Gastroesophageal sphincter (tissue), 4 donors: ENCODE data around the gene KIAA1217. TPM values are rescaled to one million over a fixed set of nuclear protein-coding genes. Genes with fewer than 3 reads are reported as not detected.

ENCODE experiments used
- ATAC-seq: fragments of 150-250 bp; one replicate; pipeline ENCODE4 v1.9.1; 2016; ENCODE audit warnings: mild to moderate bottlenecking, moderate library complexity
- H3K27ac ChIP-seq, 4 donors: fragments of 200-600 bp; sonication (generic) in 3 of 4; 1 replicate in 3 of 4; 2 replicates in 1 of 4; pipeline ENCODE4 v1.5.1; 2016 to 2019
- H3K27me3 ChIP-seq: fragments of 200-600 bp; sonication (generic); one replicate; pipeline ENCODE4 v1.5.1; 2019
- H3K36me3 ChIP-seq, 2 donors: fragments of 200-600 bp; sonication (generic); one replicate each; pipeline ENCODE4 v1.5.1; 2019; ENCODE audit warnings: control low read depth in 1 of 2
- H3K4me1 ChIP-seq, 3 donors: fragments of 200-600 bp; sonication (generic); 1 replicate in 2 of 3; 2 replicates in 1 of 3; pipeline ENCODE4 v1.5.1; 2016 to 2019; ENCODE audit warnings: control low read depth in 2 of 3
- H3K4me3 ChIP-seq, 2 donors: fragments of 200-600 bp; sonication (generic); one replicate each; pipeline ENCODE4 v1.5.1; 2019; ENCODE audit warnings: mild to moderate bottlenecking in 1 of 2, moderate library complexity in 1 of 2
- H3K9me3 ChIP-seq, 3 donors: fragments of 200-600 bp; sonication (generic); one replicate each; pipeline ENCODE4 v1.5.1; 2017 to 2019; ENCODE audit warnings: control low read depth in 2 of 3
- EP300 ChIP-seq: sonication (generic); formaldehyde crosslinking; IDR thresholded peaks from one replicate; pipeline ENCODE4 v1.6.1; 2017; ENCODE audit warnings: antibody characterized with exemption, mild to moderate bottlenecking
- POLR2A ChIP-seq, 2 donors: fragments of 450-650 bp; IDR thresholded peaks; one replicate each; pipeline ENCODE4 v1.6.1; 2017; ENCODE audit warnings: antibody characterized with exemption in 2 of 2, mild to moderate bottlenecking in 2 of 2, moderate library complexity in 1 of 2
- POLR2AphosphoS5 ChIP-seq: sonication (generic); formaldehyde crosslinking; IDR thresholded peaks from one replicate; pipeline ENCODE4 v1.6.1; 2017; ENCODE audit warnings: antibody characterized with exemption
- WGBS, 2 donors: methylation state at CpG; one replicate each; pipeline ENCODE4 v1.1.5; 2018; ENCODE audit warnings: low coverage in 1 of 2; 5-methylcytosine and 5-hydroxymethylcytosine counted together
- total RNA-seq, 4 donors: library from RNA; depleted of rRNA; stranded (reverse); fragments of >200 nt; gene quantifications; one replicate each; pipeline ENCODE4 v1.1.0, GENCODE V29; 2016
- TF ChIP-seq, protein P1 (sequence below), 4 experiments: fragments of 200-600 bp in 2 of 4; fragments of 450-650 bp in 2 of 4; sonication (generic) in 1 of 4; IDR thresholded peaks; one replicate each; pipeline ENCODE4 v1.5.1; 2017 to 2019; ENCODE audit warnings: antibody characterized with exemption in 4 of 4, mild to moderate bottlenecking in 2 of 4, moderate library complexity in 2 of 4

The KIAA1217 gene
- total RNA-seq, 4 donors from 2014 or later: 9.7 to 15.3 (median 12.7) TPM

DNA sequence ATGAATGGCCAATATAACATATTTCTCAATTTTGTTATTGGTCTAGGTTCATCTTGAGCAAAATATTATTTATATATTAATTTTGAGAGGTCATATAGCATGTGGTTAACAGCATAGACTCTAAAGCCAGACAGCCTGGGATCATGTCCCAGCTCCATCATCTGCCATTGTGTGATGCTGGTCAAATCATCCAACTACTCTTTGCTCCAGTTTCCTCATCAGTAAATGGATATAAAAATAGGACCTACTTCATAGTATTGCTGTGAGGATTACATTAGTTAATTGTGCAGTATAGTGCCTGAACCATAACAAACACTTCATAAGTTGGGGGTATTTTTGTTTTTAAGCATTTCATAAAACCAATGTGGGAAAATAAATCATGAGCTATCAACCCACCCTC, 199.0 kb downstream of the KIAA1217 start:
- no peaks in the 10 kb centered on the region for H3K36me3 ChIP-seq
- H3K9me3 ChIP-seq: no peaks in the 10 kb centered on the region
- H3K4me3 ChIP-seq: no peak overlapping the region
- no peaks in the 10 kb centered on the region for H3K4me1 ChIP-seq
- TF ChIP-seq, protein P1, sequence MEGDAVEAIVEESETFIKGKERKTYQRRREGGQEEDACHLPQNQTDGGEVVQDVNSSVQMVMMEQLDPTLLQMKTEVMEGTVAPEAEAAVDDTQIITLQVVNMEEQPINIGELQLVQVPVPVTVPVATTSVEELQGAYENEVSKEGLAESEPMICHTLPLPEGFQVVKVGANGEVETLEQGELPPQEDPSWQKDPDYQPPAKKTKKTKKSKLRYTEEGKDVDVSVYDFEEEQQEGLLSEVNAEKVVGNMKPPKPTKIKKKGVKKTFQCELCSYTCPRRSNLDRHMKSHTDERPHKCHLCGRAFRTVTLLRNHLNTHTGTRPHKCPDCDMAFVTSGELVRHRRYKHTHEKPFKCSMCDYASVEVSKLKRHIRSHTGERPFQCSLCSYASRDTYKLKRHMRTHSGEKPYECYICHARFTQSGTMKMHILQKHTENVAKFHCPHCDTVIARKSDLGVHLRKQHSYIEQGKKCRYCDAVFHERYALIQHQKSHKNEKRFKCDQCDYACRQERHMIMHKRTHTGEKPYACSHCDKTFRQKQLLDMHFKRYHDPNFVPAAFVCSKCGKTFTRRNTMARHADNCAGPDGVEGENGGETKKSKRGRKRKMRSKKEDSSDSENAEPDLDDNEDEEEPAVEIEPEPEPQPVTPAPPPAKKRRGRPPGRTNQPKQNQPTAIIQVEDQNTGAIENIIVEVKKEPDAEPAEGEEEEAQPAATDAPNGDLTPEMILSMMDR (IDR thresholded peaks at IDR 0.05): no peak
- TF ChIP-seq EP300: no peak
- TF ChIP-seq POLR2A (IDR thresholded peaks at IDR 0.05): no peak
- TF ChIP-seq POLR2AphosphoS5: no peak
- no peaks in the 10 kb centered on the region for H3K27me3 ChIP-seq
- ATAC-seq: no peak
- H3K27ac ChIP-seq: no peak overlapping the region

DNA sequence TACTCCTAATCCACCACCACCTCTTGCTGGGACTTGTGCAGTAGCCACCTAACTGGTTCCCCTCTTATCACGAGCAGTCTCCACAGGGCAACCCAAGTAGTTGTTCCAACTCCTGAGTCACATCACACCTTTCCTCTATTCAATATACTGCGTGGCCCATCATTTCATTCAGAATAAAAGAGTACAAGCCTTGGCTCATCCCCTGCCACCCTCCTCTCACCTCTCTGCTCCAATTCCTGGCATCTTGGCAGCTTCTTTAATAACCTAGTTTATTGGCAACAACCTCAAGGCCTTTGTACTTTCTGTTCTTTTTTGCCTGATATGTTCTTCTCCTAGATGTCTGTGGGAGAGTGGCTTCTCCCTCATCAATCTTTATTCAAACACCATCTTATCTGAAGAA, 199.4 kb downstream of the KIAA1217 start:
- WGBS, 2 donors: 86% methylated on average over 2 of the region's 2 CpGs; no CpG with 5 or more reads in 1 of the 2 donors
- ATAC-seq: no peak
- no peak overlapping the region for H3K27ac ChIP-seq

DNA sequence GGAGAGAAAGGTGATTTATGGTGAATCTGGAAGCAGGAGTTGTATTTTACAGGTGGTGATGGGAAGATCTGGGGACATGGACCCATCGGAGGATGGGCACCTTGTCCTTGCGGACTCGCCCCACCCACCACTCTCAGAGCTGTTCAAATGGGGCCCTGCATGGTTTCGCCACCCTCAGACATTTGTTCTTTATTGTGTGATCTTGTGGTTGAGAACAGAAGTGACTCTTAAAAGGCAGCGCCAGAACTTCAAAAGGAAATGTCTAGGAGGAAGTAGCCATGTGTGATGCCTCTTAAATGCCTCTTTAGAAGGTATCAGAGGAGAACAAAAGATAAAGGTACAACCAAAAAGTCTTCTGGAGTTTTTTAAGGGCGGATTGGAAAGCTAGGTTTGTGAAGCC, 205.7 kb downstream of the KIAA1217 start:
- no peak for ATAC-seq
- Histone ChIP-seq H3K27me3 (no peaks in the 10 kb centered on the region), H3K4me1 (peaks cover 0 to 22% (median 12%) of the 10 kb centered on the region in 3 donors), H3K4me3 (no peak overlapping the region), H3K36me3 (no peaks in the 10 kb centered on the region), H3K9me3 (no peaks in the 10 kb centered on the region), H3K27ac (peak overlapping the region in 1 of 4 donors; percentile 26)
- TF ChIP-seq EP300 (no peak), POLR2A (IDR thresholded peaks at IDR 0.05) (no peak), POLR2AphosphoS5 (no peak)
- TF ChIP-seq, protein P1 (IDR thresholded peaks at IDR 0.05): no peak
- WGBS, 2 donors: 87 to 93% methylated on average over 3 to 6 of the region's 6 CpGs

More for the DNA sequence above, 199.4 kb downstream of the KIAA1217 start:
- Histone ChIP-seq H3K27me3 (no peaks in the 10 kb centered on the region), H3K4me1 (no peaks in the 10 kb centered on the region), H3K9me3 (no peaks in the 10 kb centered on the region), H3K4me3 (no peak overlapping the region), H3K36me3 (no peaks in the 10 kb centered on the region)
- TF ChIP-seq POLR2AphosphoS5: no peak

DNA sequence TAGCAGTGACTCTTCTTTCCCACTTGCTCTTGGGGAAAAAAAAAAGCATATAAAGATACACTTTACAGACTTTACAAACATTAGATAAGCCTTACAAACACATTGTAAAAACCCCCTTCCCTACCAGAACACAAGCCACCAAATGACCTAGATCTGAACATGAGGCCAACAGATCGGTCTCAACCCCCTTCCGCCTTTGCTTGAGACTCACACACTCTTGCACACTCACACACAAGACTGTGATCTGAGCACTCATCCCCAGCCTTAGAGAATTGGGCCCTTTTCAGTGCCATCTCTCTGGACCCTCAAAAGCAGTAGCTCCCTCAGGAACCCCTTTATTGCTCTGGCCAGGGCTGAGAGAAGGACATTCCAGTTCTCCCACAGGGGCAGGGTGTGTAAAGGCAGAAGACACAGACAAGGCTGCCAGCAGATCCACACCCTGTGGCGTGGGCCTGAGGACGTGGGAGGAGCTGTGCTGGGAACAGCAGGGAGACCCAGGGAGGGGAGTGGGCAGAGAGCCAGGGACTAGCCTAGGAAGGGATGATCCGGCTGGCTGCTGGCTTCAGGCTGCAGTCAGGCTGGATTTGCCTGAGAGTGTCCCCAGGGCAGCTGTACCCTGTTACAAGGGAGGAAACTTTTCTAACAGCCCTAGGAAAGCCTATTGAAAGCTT, 206.7 kb downstream of the KIAA1217 start:
- H3K27me3 ChIP-seq: no peaks in the 10 kb centered on the region
- WGBS, 2 donors: 52% methylated on average over 3 of the region's 5 CpGs; no CpG with 5 or more reads in 1 of the 2 donors
- no peaks in the 10 kb centered on the region for H3K9me3 ChIP-seq
- no peaks in the 10 kb centered on the region for H3K36me3 ChIP-seq
- H3K27ac ChIP-seq: peak overlapping the region in 3 of 4 donors; percentile 68 to 72 (median 70)
- H3K4me3 ChIP-seq: no peak overlapping the region
- peaks cover 0 to 22% (median 12%) of the 10 kb centered on the region in 3 donors for H3K4me1 ChIP-seq
- TF ChIP-seq, protein P1 (IDR thresholded peaks at IDR 0.05): no peak
- TF ChIP-seq POLR2A (IDR thresholded peaks at IDR 0.05) (no peak), POLR2AphosphoS5 (no peak), EP300 (no peak)
- ATAC-seq: peak; percentile 89

DNA sequence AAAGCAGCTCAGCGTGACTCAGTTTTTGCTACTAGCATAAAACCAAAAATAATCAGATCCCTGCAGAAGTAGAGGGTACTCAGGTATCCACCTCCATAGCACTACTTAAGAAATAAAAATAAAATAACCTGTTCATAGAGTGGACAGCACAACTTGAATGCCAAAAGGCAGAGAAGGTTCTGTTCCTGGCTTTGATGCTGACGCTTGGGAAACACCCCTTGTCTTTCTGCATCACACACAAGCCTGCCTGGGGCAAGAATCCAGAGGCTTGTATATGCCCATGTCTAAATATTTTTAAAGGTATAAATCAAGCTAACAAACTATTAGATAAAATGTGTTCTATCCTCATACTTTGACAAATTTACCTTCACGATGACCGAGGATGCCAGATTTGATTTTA, 207.3 kb downstream of the KIAA1217 start:
- H3K27me3 ChIP-seq: no peaks in the 10 kb centered on the region
- 22 to 23% methylated on average over 4 of the region's 4 CpGs for WGBS, 2 donors
- H3K27ac ChIP-seq: peak overlapping the region in 3 of 4 donors; percentile 68 to 72 (median 70)
- no peaks in the 10 kb centered on the region for H3K9me3 ChIP-seq
- peaks cover 0 to 22% (median 12%) of the 10 kb centered on the region in 3 donors for H3K4me1 ChIP-seq
- peak; percentile 50 for ATAC-seq
- no peak overlapping the region for H3K4me3 ChIP-seq
- no peaks in the 10 kb centered on the region for H3K36me3 ChIP-seq
- no peak for TF ChIP-seq POLR2A (IDR thresholded peaks at IDR 0.05)
- peak; percentile 73 for TF ChIP-seq POLR2AphosphoS5
- TF ChIP-seq, protein P1 (IDR thresholded peaks at IDR 0.05): no peak
